ENCODE results near the gene PCGF3. TPM values are rescaled to one million over a fixed set of nuclear protein-coding genes. Genes with fewer than 3 reads are reported as not detected.

PCGF3 gene
- total RNA-seq, 6 experiments from 2014 or later: 13.0 to 23.5 (median 14.7) TPM

GRCh38 chr4:674172-675035, 31.2 kb upstream of the PCGF3 start, which contains the start of the genes ATP5ME and MYL5:
Gene ATP5ME (minus strand): TSS chr4:674276. CDS start chr4:674247, 29 bp downstream.
Gene MYL5 (plus strand): TSS chr4:674542. CDS start chr4:678027, 3,485 bp downstream.
- Histone ChIP-seq H3K4me3 (peak within 1 kb of the TSS; percentile 89 to 98 (median 95)), H3K36me3 (peaks cover 0 to 16% (median 7%) of the 10 kb centered on the region in 4 donors), H3K4me1 (peaks cover 0 to 16% (median 2%) of the 10 kb centered on the region in 4 donors), H3K9me3 (no peaks in the 10 kb centered on the region), H3K27me3 (no peaks in the 10 kb centered on the region), H3K27ac (peak within 1 kb of the TSS; percentile 83 to 97 (median 92))
- ATAC-seq: peak; percentile 88 to 97 (median 90)
- peak; percentile 97 to 99 (median 98) for DNase-seq
- WGBS (ENCODE audit: insufficient coverage, low coverage, low lambda C conversion rate, missing lambda C conversion rate): 0% methylated on average over 5 of the region's 84 CpGs
- intact Hi-C loops (cut with DNase I): no loop called here
- TF ChIP-seq POLR2A (IDR thresholded peaks at IDR 0.05): peak; percentile 85
- peak; percentile 93 to 98 (median 96) for TF ChIP-seq CTCF (IDR thresholded peaks at IDR 0.05)

- TF ChIP-seq CTCF (IDR thresholded peaks at IDR 0.05): no peak
- H3K27ac ChIP-seq: peak overlapping the region; percentile 83 to 97 (median 92)
- H3K4me1 ChIP-seq: peaks cover 0 to 16% (median 2%) of the 10 kb centered on the region in 4 donors
- ATAC-seq (peak; percentile 1 to 9 (median 2)), DNase-seq (no peak)
- H3K9me3 ChIP-seq: no peaks in the 10 kb centered on the region
- H3K36me3 ChIP-seq: peaks cover 0 to 16% (median 7%) of the 10 kb centered on the region in 4 donors
- peak overlapping the region; percentile 89 to 98 (median 95) for H3K4me3 ChIP-seq
- intact Hi-C loops (cut with DNase I): no loop called here
- no peaks in the 10 kb centered on the region for H3K27me3 ChIP-seq
- WGBS (ENCODE audit: insufficient coverage, low coverage, low lambda C conversion rate, missing lambda C conversion rate): 80% methylated on average over 1 of the region's 26 CpGs
Measured at GRCh38 chr4:675036-675882, 30.4 kb upstream of the PCGF3 start.

GRCh38 chr4:675980-676870, 29.4 kb upstream of the PCGF3 start:
- intact Hi-C loops (cut with DNase I): no loop called here
- Histone ChIP-seq H3K27me3 (no peaks in the 10 kb centered on the region), H3K36me3 (peaks cover 0 to 14% (median 5%) of the 10 kb centered on the region in 4 donors), H3K27ac (no peak overlapping the region), H3K4me1 (peaks cover 0 to 21% (median 5%) of the 10 kb centered on the region in 4 donors), H3K4me3 (no peak overlapping the region), H3K9me3 (no peaks in the 10 kb centered on the region)
- DNase-seq (no peak), ATAC-seq (no peak)
- no peak for TF ChIP-seq POLR2A (IDR thresholded peaks at IDR 0.05)
- TF ChIP-seq CTCF (IDR thresholded peaks at IDR 0.05): no peak
- WGBS (ENCODE audit: insufficient coverage, low coverage, low lambda C conversion rate, missing lambda C conversion rate): 81% methylated on average over 4 of the region's 19 CpGs

- Histone ChIP-seq H3K36me3 (peaks cover 0 to 8% (median 3%) of the 10 kb centered on the region in 4 donors), H3K27me3 (no peaks in the 10 kb centered on the region), H3K4me3 (no peak overlapping the region), H3K9me3 (no peaks in the 10 kb centered on the region), H3K27ac (no peak overlapping the region), H3K4me1 (peaks cover 0 to 22% (median 5%) of the 10 kb centered on the region in 4 donors)
- intact Hi-C loops (cut with DNase I): no loop called here
- DNase-seq: peak in 1 of 3 donors; percentile 43
- 90% methylated on average over 2 of the region's 8 CpGs for WGBS (ENCODE audit: insufficient coverage, low coverage, low lambda C conversion rate, missing lambda C conversion rate)
- TF ChIP-seq POLR2A (IDR thresholded peaks at IDR 0.05) (no peak), CTCF (IDR thresholded peaks at IDR 0.05) (no peak)
- ATAC-seq: no peak
Measured at GRCh38 chr4:676871-677235, 28.8 kb upstream of the PCGF3 start.

Data from right lobe of liver (tissue), 6 donors.